RWPE2 (cell line): ENCODE measurements around the gene TRMT11.
"Not testable (repeated sequence)": the region's sequence is repeated elsewhere in the genome, so short reads cannot be mapped to it uniquely, and the experiment has no call there.

Experiments
- ATAC-seq: fragments of 200-7000 bp; cut with Tn5 transposase; 3 replicates; pipeline ENCODE4 v1.9.1; 2021; ENCODE audit warnings: low read depth
- DNase-seq: peaks from one replicate; pipeline ENCODE4 v3.0.0-alpha.2; 2020; ENCODE audit warnings: low spot score
- H3K27ac ChIP-seq: fragments of 450-650 bp; 2 replicates; pipeline ENCODE4 v1.5.1; 2017; ENCODE audit warnings: mild to moderate bottlenecking; ENCODE audit not compliant: poor library complexity, severe bottlenecking
- H3K27me3 ChIP-seq: fragments of 250-450 bp; sonication (Bioruptor Pico); 2 replicates; pipeline ENCODE4 v1.5.1; 2021; ENCODE audit warnings: mild to moderate bottlenecking, moderate library complexity; ENCODE audit not compliant: insufficient read depth, poor library complexity, severe bottlenecking
- H3K36me3 ChIP-seq: fragments of 250-450 bp; sonication (Bioruptor Pico); 2 replicates; pipeline ENCODE4 v1.5.1; 2020; ENCODE audit warnings: low read depth, mild to moderate bottlenecking, moderate library complexity
- H3K4me1 ChIP-seq: fragments of 250-450 bp; sonication (Bioruptor Pico); 2 replicates; pipeline ENCODE4 v1.5.1; 2021; ENCODE audit warnings: mild to moderate bottlenecking, moderate library complexity; ENCODE audit not compliant: insufficient read depth, poor library complexity, severe bottlenecking
- H3K4me3 ChIP-seq: fragments of 250-450 bp; sonication (Bioruptor Pico); 2 replicates; pipeline ENCODE4 v1.5.1; 2021; ENCODE audit warnings: mild to moderate bottlenecking, moderate library complexity; ENCODE audit not compliant: severe bottlenecking
- H3K9me3 ChIP-seq: fragments of 250-450 bp; sonication (Bioruptor Pico); 2 replicates; pipeline ENCODE4 v1.5.1; 2021; ENCODE audit warnings: mild to moderate bottlenecking, moderate library complexity; ENCODE audit not compliant: severe bottlenecking
- CTCF ChIP-seq: fragments of 450-650 bp; IDR thresholded peaks from one replicate; pipeline ENCODE4 v1.5.1; 2017; ENCODE audit warnings: mild to moderate bottlenecking, moderate library complexity; ENCODE audit not compliant: poor library complexity, severe bottlenecking

TRMT11 gene

GRCh38 chr6:125970760-125971159 is 15.6 kb upstream of the TRMT11 start:
- no peak overlapping the region for H3K4me3 ChIP-seq
- DNase-seq (no peak), ATAC-seq (no peak)
- H3K9me3 ChIP-seq: no peaks in the 10 kb centered on the region
- no peak for TF ChIP-seq CTCF
- H3K27ac ChIP-seq: no peak overlapping the region
- H3K4me1 ChIP-seq: no peaks in the 10 kb centered on the region
- H3K27me3 ChIP-seq: no peaks in the 10 kb centered on the region
- H3K36me3 ChIP-seq: peaks cover 32% of the 10 kb centered on the region

- not testable (repeated sequence) for H3K4me3 ChIP-seq, H3K4me1 ChIP-seq, H3K27ac ChIP-seq, DNase-seq, ATAC-seq, H3K27me3 ChIP-seq, H3K9me3 ChIP-seq
- H3K36me3 ChIP-seq: peaks cover 27% of the 10 kb centered on the region
These were observed 13.9 kb upstream of the TRMT11 start for GRCh38 chr6:125972478-125972877.

GRCh38 chr6:125974214-125974866 is 12.0 kb upstream of the TRMT11 start:
- ATAC-seq: peak; percentile 64; the same call in 1 of the 3 replicates

GRCh38 chr6:125979101-125979500 is 7.2 kb upstream of the TRMT11 start:
- Histone ChIP-seq H3K36me3 (peaks cover 13% of the 10 kb centered on the region), H3K9me3 (no peaks in the 10 kb centered on the region), H3K4me3 (no peak overlapping the region), H3K27me3 (no peaks in the 10 kb centered on the region), H3K4me1 (peaks cover 5% of the 10 kb centered on the region), H3K27ac (no peak overlapping the region)
- DNase-seq (no peak), ATAC-seq (no peak)
- no peak for TF ChIP-seq CTCF

More at GRCh38 chr6:125974214-125974866, 12.0 kb upstream of the TRMT11 start:
- Histone ChIP-seq H3K4me3 (no peak overlapping the region), H3K9me3 (no peaks in the 10 kb centered on the region), H3K27ac (no peak overlapping the region), H3K27me3 (no peaks in the 10 kb centered on the region), H3K36me3 (peaks cover 20% of the 10 kb centered on the region), H3K4me1 (no peaks in the 10 kb centered on the region)
- no peak for DNase-seq
- peak; percentile 84 for TF ChIP-seq CTCF

- Histone ChIP-seq H3K36me3 (no peaks in the 10 kb centered on the region), H3K27me3 (no peaks in the 10 kb centered on the region), H3K4me1 (peaks cover 16% of the 10 kb centered on the region), H3K27ac (no peak overlapping the region), H3K4me3 (no peak overlapping the region), H3K9me3 (no peaks in the 10 kb centered on the region)
- no peak for ATAC-seq
- no peak for DNase-seq
- no peak for TF ChIP-seq CTCF
These were observed 4.7 kb upstream of the TRMT11 start for GRCh38 chr6:125981571-125982185.
